ENCODE results near the gene ATP5F1D.
"Not testable (repeated sequence)": the region's sequence is repeated elsewhere in the genome, so short reads cannot be mapped to it uniquely, and the experiment has no call there.

Gene ATP5F1D

DNA sequence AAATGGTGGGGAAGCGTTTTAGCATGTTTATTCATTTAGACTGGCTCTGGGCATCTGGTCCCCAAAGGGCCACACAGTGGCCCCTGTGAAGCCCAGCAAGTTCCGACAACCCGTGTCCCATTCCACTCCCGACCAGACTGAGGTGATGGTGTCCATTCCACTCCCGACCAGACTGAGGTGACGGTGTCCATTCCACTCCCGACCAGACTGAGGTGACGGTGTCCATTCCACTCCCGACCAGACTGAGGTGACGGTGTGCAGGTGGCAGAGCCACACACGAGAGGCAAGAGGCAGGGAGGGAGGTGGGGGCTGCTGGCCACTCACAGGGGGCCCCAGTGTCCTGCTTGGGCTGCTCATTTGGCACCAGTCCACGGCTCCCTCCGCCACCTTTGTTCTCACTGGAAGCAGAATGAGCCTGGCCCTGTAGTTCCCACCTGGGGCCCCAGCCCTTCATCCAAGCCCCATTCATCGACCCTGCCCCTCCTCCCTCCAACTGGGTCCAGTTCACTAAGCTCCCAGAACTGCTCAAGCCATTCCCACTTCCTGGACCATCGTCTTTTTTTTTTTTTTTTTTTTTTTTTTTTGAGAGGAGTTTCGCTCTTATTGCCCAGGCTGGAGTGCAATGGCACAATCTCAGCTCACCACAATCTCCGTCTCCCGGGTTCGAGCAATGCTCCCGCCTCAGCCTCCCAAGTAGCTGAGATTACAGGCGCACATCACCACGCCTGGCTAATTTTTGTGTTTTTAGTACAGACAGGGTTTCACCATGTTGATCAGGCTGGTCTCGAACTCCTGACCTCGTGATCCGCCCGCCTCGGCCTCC lies 4.9 kb downstream of the ATP5F1D start:
- not testable (repeated sequence) for DNase-seq (ENCODE audit: low read depth in 2 of 2)

DNA sequence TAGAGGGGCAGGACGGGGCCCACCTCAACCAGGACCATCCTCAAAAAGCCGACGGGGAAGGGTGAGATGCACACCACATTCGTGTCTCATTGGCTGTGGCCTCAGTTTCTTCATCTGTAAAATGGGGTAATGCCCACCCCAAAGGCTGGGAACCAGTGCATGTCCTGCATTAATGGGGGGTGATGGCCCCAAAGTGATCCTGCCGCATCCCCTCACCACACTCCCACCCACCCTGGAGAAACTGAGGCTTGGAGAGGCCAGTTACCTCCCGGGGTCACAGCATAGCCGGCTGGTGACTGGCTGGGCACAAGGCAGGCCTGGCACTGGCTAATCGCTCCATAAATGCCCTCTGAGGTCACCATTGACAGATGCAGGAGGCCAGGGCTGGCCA lies 6.2 kb downstream of the ATP5F1D start:
- no peak for DNase-seq (ENCODE audit: low read depth in 2 of 2)

DNA sequence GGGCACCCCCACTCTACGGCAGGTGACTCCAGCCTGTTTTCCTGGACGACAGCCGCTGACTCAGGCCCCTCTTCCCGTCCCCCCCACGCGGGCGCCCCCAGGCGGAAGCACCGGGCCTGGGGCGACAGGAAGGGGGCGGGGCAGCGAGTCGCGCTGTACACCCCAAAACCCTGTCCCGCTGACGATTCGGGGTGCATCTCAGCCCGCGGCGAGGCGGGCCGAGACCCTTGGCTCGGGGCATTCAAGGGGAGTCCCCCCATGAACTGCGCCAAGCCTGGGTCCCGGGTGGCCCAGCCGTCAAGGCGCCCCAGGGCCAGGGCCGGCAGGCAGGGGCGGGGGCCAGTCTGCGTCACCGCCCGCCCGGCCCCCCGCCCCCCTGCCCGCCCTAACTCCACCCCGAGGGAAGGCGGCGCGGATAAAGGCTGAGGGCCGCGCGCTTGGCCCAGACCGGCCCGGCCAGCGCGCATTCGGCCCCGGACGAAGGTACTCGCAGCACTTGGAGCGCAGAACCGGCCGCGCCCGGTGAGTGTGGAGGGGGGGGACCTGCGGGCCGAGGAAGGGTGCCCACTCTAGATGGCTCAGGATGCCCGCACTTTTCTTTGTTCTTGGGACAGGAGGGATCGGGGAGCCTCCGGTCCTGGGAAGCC lies 6.7 kb downstream of the ATP5F1D start, which contains the start of gene MIDN:
Gene MIDN (plus strand): TSS at position 445 of the 647 bp plus-strand sequence. CDS start 1,714 bp downstream, outside the sequence.
- DNase-seq (ENCODE audit: low read depth in 2 of 2): no peak

DNA sequence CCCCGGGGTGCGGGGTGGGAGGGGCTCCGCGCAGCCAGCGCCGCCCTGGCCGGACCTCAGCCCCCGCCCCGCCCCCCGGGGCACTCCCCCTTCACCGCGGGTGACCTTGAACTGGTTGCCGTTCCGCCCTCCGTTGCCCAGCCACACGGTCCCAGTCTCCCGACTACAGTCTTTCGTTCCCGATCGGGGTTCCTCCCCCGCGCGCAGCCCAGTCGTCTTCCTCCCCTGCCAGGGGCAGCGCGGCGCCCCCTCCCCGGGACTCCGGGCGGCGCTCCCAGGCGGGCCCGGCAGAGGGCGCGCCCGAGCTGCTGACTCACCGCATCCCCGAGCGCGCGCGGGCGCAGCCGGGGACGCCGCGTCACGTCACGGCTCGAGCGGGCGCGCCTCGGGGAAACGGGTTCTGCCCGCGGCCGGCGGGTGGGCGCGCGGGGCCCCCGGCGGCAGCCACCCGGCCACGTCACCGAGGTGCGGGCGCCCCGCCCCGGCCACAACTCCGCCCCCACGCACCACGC lies 7.3 kb downstream of the ATP5F1D start:
- DNase-seq (ENCODE audit: low read depth in 2 of 2): peak; percentile 68 to 82

DNA sequence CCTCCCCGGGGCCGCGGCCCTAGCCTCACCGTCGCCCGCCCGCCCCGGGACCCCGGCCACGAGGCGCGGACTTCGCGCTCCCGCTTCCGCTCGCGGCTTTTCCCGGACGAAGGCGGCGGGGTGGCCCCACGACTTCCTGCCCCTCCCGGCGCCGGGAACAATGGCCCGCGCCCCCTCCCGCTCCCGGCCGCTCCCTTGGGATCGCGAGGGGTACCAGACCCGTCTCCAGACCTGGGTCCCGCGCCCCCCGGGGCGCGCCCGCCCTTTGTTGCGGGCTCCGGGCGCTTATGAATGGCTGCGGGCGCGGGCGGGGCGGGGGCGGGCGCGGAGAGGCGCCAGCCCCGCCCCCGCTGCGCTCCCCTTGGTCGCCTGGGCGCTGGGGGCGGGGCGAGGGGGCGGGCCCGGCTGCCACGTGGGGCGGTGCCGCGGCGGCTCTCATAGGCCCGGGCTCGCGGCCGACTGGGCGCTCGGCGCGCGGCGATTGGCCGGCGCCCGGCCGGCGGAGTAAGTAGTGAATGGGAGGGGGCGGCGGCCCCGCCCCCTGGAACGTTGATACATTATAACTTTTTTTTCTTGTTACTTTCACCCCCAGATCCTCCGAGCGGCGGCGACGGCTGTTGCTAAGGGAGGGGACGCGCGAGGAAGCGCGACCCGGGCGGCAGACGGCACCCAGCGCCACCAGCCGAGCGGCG lies 7.9 kb downstream of the ATP5F1D start:
- DNase-seq (ENCODE audit: low read depth in 2 of 2): peak; percentile 87 to 93

DNA sequence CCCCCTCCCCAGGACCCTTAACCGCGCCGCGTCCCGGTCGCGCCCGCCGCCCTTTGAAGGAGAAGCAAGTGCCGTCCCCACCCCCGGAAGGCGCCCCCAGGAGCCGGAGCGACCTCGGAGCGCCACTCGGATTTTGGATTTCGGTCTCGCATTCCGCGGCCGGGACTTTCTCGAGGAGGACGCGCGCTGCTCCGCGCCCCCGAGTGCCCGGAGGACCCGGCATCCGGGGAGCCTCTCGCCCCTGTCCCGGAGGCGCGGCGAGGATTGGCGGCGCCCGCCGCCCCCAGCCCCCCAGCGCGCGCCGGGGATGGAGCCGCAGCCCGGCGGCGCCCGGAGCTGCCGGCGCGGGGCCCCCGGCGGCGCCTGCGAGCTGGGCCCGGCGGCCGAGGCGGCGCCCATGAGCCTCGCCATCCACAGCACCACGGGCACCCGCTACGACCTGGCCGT lies 8.5 kb downstream of the ATP5F1D start:
- no peak for DNase-seq (ENCODE audit: low read depth in 2 of 2)

DNA sequence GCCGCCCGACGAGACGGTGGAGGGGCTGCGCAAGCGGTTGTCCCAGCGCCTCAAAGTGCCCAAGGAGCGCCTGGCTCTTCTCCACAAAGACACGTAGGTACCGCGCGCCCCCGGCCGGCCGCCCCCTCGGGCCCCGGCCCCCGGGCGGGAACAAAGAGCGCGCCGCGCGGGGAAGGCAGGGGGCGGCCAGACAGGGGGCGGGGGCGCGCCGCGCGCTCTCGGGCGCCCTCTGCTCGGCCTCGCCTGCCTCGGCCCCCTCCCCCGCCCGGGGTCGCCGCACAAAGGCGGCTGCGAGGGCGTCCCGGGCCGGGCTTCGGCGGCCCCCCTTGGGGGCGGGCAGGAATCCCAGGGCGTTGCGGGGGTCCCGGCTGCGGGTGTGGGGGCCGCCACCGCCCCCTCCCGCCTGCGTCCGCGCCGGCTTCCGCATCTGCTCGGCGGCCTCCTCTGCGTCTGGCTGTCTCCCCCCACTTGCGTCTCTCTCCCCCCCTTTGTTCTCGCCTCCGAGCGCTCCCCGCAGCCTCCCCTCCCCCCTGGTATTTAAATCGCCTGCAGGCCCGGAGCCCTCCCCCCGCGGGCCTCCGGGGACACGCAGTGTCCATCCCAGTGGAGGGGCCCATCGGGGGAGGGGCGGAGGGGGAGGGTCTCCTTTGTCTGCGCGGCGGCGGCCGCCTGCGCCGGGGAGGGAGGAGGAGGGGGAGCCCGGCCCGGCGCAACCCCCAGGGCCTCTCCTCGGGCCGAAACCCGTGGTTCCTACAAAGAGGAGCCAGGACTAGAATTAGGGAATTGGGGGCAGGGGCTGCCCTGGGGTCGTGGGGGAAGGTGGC lies 9.1 kb downstream of the ATP5F1D start:
- no peak for DNase-seq (ENCODE audit: low read depth in 2 of 2)

DNA sequence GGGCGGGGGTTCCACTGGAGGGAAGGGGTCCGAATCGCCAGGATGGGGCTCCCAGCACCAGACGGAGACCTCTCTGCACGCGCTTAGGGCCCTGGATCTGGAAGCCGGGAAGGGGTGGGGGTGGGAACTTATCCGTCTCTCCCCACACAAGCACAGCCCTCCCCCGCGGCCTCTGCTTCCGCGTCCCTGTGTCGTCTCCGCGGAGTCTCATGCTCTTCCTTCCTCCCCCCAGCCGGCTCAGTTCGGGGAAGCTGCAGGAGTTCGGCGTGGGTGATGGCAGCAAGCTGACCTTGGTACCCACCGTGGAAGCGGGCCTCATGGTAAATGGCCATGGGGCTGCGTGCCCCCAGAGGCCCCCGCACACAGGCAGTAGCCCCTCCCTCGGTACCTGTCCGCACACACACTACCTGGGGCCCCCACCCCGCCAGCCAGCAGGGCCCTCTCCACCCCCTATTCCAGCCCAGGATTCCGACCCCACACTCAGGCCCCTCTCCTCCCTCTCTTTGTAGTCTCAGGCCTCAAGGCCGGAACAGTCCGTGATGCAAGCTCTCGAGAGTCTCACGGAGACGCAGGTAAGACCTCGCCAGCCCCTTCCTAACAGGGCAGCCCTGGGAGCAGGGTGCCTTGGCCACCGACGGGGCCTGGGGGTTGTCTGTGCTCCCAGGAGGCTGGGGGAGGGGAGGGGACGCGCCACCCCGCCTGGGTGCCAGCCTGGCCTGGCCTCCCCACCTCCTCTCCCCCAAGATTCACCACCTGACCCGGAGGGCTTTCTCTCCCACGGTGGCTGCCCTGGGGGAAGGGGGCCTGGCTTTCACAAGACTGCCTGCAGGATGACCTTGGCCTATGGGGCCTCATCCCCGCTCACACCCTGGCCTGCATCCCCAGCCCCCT lies 10.0 kb downstream of the ATP5F1D start:
- no peak for DNase-seq (ENCODE audit: low read depth in 2 of 2)

DNA sequence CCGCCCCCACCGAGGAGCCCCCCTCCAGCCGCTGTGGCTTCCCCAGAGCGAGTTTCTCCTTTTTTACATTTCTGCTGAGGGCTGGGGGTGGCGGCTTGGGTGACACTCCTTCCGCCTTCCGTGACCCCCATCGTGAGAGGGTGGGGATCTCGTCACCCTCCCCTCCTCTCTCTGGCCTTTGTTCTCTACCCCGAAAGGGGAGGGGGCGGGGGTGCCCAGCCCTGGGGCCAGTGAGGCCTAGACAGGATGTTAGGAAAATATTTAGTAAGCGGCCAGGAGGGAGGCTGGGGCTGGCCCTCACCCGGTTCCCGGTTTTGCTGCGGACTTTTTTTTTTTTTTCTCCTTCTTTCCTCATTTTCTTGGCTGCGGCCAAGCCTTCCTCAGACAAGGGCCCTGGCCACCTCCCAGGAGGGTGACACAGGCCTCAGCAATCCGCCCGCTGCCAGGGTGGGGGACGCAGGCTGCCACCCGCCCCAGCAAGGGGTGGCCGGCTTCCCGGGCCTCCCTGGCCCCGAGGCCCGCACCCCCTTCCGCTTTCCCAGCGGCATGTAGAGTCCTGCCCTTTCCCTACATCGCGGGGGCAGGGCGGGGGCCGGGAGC lies 10.8 kb downstream of the ATP5F1D start:
- DNase-seq (ENCODE audit: low read depth in 2 of 2): no peak

DNA sequence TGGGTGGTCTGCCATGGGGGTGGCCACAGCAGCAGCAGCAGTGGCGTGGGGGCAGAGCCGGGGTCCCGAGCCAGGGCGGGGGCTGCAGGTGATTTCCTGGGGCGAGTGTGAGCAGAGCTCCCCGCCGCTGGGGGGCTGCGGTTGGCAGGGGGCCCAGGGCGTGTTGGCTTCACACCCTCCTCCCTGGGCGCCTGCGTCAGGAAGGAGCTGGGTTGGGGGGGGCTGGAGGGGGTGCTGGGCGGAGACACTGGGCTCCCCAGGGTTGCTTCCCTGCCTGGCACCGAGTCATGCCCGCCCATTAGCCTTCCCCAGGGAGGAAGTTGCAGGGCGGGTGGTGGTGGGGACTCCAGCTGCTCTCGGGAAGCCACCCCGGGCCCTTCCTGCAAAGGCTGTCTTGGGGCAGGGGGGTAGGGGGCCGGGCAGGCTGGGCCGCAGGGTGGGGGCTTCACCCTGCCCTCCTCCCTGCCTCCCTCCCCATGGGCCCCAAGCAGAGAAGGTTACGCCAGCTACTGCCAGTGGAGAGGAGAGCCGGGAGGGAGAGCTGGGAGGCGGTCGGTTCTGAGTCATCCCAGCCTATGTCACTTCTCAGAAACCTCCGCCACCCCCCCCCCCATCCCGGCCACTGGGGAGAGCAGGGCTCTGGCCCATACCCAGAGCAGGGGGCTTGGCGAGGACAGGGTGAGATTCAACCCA lies 11.4 kb downstream of the ATP5F1D start:
- peak in 1 of 2 donors; percentile 58 for DNase-seq (ENCODE audit: low read depth in 2 of 2)

DNA sequence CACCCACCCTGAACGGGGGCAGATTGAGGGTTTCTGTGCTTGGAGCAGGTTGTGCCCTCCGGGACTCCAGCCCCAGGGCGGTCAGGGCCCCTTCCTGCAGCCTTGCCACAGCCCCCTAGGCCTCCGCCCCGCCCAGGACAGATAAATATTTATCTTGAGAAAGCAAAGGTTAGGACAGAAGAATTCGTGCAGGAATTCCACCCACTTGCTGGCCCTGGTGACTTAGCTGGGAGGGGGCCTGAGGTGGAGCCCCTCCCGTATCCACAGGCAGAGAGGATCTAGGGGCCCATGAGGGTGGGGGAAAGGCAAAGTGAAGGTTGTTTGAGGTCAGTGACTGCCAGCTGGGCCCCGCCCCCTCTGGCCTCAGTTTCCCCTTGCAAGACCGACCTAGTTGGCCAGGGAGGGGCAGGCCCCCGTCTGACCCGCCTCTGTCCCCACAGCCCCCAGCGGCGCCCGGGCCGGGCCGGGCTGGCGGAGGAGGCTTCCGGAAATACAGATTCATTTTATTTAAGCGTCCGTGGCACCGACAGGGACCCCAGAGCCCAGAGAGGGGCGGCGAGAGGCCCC lies 12.0 kb downstream of the ATP5F1D start:
- DNase-seq (ENCODE audit: low read depth in 2 of 2): no peak

DNA sequence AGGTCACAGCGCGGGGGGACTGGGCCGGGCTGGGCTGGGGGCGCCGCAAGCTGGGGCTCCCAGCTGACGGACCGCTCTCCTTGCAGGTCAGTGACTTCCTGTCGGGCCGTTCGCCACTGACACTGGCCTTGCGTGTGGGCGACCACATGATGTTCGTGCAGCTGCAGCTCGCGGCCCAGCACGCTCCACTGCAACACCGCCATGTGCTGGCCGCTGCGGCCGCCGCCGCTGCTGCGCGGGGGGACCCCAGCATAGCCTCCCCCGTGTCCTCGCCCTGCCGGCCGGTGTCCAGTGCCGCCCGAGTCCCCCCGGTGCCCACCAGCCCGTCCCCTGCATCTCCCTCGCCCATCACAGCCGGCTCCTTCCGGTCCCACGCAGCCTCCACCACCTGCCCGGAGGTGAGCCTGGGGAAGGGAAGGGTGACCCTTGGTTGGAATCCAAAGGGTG lies 12.6 kb downstream of the ATP5F1D start:
- DNase-seq (ENCODE audit: low read depth in 2 of 2): no peak

DNA sequence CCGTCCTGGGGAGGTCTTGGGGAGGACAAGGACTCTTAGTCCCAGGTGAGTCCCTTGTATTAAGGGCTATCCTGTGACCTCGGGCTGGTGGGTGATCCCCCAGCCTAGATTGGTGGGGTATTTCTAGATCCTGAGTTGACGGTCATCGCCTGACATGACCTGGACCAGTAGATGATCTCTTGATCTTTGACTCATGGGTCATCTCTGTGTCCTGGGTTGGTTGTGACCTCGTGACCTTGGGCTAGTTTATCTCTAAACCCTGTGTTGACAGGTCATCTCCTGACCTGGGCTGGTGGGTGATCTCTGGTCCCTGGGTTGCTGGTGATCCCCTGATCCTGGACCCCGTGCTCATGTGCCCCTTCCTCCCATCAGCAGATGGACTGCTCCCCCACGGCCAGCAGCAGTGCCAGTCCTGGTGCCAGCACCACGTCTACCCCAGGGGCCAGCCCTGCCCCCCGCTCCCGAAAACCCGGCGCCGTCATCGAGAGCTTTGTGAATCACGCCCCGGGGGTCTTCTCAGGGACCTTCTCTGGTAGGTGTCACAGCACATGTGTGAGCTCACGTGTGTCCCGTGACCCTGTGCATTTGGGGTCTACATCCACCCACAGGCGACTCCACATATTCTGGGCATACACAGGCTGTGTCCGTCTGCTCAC lies 13.1 kb downstream of the ATP5F1D start:
- no peak for DNase-seq (ENCODE audit: low read depth in 2 of 2)

DNA sequence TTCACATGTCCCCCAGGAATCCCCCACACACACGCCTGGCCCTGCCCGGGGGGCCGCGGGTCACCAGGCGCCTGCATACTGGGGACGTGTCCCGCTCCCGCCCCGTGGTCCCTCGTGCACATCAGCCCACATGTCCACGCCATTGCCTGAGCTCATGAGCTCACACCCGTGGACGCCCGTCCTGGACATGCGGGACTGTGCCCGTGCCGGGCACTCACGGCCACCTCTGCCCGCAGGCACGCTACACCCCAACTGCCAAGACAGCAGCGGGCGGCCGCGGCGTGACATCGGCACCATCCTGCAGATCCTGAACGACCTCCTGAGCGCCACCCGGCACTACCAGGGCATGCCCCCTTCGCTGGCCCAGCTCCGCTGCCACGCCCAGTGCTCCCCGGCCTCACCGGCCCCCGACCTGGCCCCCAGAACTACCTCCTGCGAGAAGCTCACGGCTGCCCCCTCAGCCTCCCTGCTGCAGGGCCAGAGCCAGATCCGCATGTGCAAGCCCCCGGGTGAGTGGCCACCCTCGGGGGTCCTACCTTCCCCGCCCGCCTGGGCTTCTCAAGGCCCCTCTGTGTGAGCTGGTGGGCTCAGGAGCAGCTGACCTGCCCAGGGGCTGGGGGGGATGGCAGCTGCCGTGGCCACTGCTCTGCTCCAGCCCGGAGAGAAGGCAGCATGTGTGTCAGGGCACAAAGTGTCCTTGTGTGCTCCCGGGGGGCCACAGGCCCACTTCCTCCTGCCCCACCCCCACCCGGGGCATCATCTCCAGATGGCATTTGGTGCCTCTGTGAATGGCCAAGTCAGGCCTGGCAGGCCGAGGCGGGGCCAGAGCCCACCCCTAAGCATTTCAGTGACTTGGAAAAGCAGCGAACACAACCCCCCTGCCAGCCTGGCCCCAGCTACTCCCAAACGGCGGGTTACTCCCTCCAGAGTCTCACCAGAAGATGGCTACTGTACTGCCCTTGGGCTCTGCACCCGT lies 13.9 kb downstream of the ATP5F1D start:
- no peak for DNase-seq (ENCODE audit: low read depth in 2 of 2)

DNA sequence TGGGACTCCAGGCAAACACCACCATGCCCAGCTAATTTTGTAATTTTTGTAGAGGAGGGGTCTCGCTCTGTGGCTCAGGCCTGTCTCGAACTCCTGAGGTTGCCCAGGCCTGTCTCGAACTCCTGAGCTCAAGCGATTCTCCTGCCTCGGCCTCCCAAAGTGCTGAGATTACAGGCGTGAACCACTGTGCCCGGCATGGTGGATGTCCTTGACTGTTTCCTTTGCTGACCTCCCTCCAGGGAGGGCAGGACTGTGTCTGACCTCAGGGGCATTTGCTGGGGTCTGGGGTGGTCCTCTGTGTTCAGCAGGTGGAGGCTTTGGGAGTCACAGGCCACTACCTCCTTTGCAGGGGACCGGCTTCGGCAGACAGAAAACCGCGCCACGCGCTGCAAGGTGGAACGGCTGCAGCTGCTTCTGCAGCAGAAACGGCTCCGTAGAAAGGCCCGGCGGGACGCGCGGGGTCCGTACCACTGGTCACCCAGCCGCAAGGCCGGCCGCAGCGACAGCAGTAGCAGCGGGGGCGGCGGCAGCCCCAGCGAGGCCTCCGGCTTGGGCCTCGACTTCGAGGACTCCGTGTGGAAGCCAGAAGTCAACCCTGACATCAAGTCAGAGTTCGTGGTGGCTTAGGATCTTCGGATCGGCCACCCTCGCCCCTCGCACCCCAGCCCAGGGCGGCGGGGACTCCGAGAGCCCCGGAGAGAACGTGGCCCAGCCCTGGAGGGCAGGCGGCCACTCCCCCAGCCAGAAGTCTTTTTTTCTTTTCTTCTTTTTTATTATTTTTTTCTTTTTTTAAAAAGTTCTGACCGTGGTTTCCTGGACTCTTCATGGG lies 15.3 kb downstream of the ATP5F1D start:
- DNase-seq (ENCODE audit: low read depth in 2 of 2): no peak

DNA sequence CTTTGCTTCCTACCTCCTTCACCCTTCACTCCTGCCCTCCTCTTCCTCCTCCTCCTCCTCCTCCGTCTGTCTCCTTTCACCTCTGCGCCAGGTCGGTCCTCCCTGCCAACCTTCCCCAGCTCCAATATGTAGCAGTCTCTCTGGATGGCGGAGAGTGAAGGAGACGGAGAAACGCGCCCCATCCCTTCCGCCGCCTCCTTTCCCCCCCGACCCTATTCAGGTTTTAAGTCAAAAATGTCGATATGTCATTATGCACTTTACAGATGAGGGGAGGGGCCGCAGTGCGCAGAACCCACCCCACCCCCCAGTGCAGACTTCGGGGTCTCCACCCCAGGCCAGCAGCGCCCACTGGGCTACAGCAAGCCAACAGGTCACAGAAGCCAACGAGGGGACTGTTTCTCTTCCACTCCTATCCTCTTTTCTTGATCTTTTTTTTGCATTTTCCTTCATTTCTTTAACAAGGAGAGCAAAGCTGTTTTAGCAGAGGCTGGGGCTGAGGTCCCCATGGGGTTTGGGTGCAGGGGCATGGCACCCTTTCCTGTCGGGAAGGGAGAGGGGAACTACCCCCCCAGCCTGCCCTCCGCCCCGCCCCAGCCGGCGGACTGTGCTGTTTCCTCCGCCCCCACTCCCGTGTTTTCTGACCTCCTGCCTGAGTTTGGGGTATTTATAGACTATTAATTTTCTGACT lies 16.1 kb downstream of the ATP5F1D start:
- no peak for DNase-seq (ENCODE audit: low read depth in 2 of 2)
